AG09319 (cell line): ENCODE data around the gene FNDC3B.

ENCODE experiments used
- DNase-seq: peaks from one replicate; pipeline ENCODE4 v3.0.0-alpha.2; 2010; ENCODE audit warnings: low read depth; ENCODE audit errors: extremely low read depth
- CTCF ChIP-seq: IDR thresholded peaks from 2 replicates; pipeline ENCODE4 v1.5.1; 2011; ENCODE audit warnings: low read depth, mild to moderate bottlenecking, inconsistent platforms, low read length, moderate library complexity

FNDC3B gene

GRCh38 chr3:172048599-172048998 lies 9.2 kb downstream of the FNDC3B start:
- TF ChIP-seq CTCF: no peak
- DNase-seq: no peak

- no peak for DNase-seq
- TF ChIP-seq CTCF: no peak
These were observed 12.1 kb downstream of the FNDC3B start for GRCh38 chr3:172051310-172051956.

- DNase-seq: no peak
- no peak for TF ChIP-seq CTCF
These were observed 12.6 kb downstream of the FNDC3B start for GRCh38 chr3:172051957-172052354.

GRCh38 chr3:172052405-172052804 lies 13.0 kb downstream of the FNDC3B start:
- no peak for DNase-seq
- no peak for TF ChIP-seq CTCF

GRCh38 chr3:172054115-172054764 lies 14.9 kb downstream of the FNDC3B start:
- no peak for TF ChIP-seq CTCF
- no peak for DNase-seq

- no peak for DNase-seq
- no peak for TF ChIP-seq CTCF
These were observed 17.0 kb downstream of the FNDC3B start for GRCh38 chr3:172056416-172056815.

- no peak for TF ChIP-seq CTCF
- no peak for DNase-seq
These were observed 17.7 kb downstream of the FNDC3B start for GRCh38 chr3:172057059-172057458.
